Bronchial epithelial cell (primary cell): ENCODE measurements around the gene ADAMTS17. TPM values are rescaled to one million over a fixed set of nuclear protein-coding genes. Genes with fewer than 3 reads are reported as not detected.

Source experiments
- DNase-seq: peaks from one replicate; pipeline ENCODE4 v3.0.0-alpha.2; 2010; ENCODE audit warnings: low read depth
- FAIRE-seq: peaks from 2 replicates; lab custom pipeline; 2011; peaks lifted over from hg19 to GRCh38; lab: Jason Lieb, UNC
- H3K27me3 ChIP-seq: 2 replicates; pipeline ENCODE4 v1.5.1; 2011; ENCODE audit warnings: low read length; ENCODE audit not compliant: control insufficient read depth, insufficient read depth
- H3K36me3 ChIP-seq: 2 replicates; pipeline ENCODE4 v1.5.1; 2011; ENCODE audit warnings: low read length; ENCODE audit not compliant: control insufficient read depth, insufficient read depth
- H3K4me3 ChIP-seq: 2 replicates; pipeline ENCODE4 v1.5.1; 2011; ENCODE audit warnings: mild to moderate bottlenecking, low read depth, low read length, control low read depth
- CTCF ChIP-seq: IDR thresholded peaks from 2 replicates; pipeline ENCODE4 v1.5.1; 2011; ENCODE audit warnings: mild to moderate bottlenecking, moderate library complexity, low read length, control low read depth, inconsistent platforms; ENCODE audit not compliant: insufficient read depth, severe bottlenecking
- total RNA-seq: library from RNA; depleted of rRNA; stranded (reverse); fragments of >200 nt; gene quantifications from 2 replicates; pipeline ENCODE4 v1.2.1, GENCODE V29; 2014

ADAMTS17 gene
- total RNA-seq, 1 donor from 2014 or later, result 1.1 TPM

- TF ChIP-seq CTCF, result no peak
- no peak for FAIRE-seq
Observed at GRCh38 chr15:99957642-99958013, 384.1 kb downstream of the ADAMTS17 start.

GRCh38 chr15:99956820-99957641, 384.7 kb downstream of the ADAMTS17 start:
- FAIRE-seq, result no peak
- Histone ChIP-seq H3K27me3 (no peaks in the 10 kb centered on the region), H3K36me3 (no peaks in the 10 kb centered on the region), H3K4me3 (no peak overlapping the region)
- DNase-seq, result no peak
- TF ChIP-seq CTCF, result no peak

More at GRCh38 chr15:99957642-99958013, 384.1 kb downstream of the ADAMTS17 start:
- Histone ChIP-seq H3K4me3 (no peak overlapping the region), H3K27me3 (no peaks in the 10 kb centered on the region), H3K36me3 (no peaks in the 10 kb centered on the region)
- no peak for DNase-seq

- no peaks in the 10 kb centered on the region for H3K36me3 ChIP-seq
- H3K27me3 ChIP-seq, result no peaks in the 10 kb centered on the region
- FAIRE-seq (no peak), DNase-seq (peak; percentile 44)
- TF ChIP-seq CTCF, result no peak
- no peak overlapping the region for H3K4me3 ChIP-seq
Observed at GRCh38 chr15:99956022-99956775, 385.6 kb downstream of the ADAMTS17 start.

- DNase-seq (no peak), FAIRE-seq (no peak)
- TF ChIP-seq CTCF, result no peak
- Histone ChIP-seq H3K27me3 (no peaks in the 10 kb centered on the region), H3K36me3 (no peaks in the 10 kb centered on the region), H3K4me3 (no peak overlapping the region)
Observed at GRCh38 chr15:99955532-99955931, 386.2 kb downstream of the ADAMTS17 start.

- DNase-seq (no peak), FAIRE-seq (no peak)
- Histone ChIP-seq H3K4me3 (no peak overlapping the region), H3K36me3 (no peaks in the 10 kb centered on the region), H3K27me3 (no peaks in the 10 kb centered on the region)
- no peak for TF ChIP-seq CTCF
Observed at GRCh38 chr15:99955181-99955525, 386.6 kb downstream of the ADAMTS17 start.
